GM18873 (cell line): ENCODE results near the gene GAB2.

ENCODE experiments used
- ATAC-seq: cut with Tn5 transposase; IDR thresholded peaks from one replicate; pipeline ENCODE4 v1.9.1; 2021; ENCODE audit warnings: mild to moderate bottlenecking, moderate library complexity, moderate number of reproducible peaks; ENCODE audit not compliant: unreplicated experiment, low FRiP score

GAB2 gene

DNA sequence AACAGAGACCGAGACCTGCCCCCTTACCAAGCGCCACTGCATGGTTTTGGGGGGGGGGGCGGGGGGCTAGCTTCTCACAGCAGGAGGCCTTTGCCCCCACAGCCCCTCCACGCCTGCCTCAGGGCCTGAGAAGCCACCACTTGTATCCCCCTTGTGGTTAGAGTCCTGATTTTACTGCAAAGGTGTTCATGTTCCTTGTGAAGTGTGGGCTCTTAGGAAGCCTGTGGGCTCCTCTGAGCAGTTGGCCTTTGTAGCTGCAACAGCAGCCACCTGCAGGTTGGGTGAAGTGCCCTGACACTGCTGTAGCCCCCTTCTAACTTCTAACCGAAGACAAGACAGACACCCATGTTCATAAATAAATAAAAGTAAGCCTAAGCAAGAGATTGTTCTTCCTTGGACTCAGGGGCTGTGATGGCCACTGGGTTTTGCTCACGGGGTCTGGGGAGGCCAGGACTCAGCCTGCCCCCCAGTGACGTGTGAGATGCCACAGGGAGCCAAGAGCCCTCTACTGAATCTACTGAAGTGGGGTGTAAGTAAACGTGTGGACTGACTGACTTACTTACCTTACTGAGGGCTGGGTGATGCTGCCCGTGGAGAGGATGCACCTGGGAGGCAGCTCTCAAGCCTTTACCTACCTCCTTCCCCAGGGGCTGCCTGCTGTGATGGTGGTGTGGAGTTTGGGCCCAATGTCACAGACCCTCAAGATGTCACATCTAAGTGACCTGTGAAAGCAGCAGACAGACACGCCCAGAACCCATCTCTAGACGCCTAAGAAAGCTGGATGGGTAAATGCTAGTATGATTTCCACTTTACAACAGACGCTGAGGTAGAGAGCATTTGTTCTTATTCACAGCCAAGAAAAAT lies 203.1 kb downstream of the GAB2 start:
- ATAC-seq: no peak

DNA sequence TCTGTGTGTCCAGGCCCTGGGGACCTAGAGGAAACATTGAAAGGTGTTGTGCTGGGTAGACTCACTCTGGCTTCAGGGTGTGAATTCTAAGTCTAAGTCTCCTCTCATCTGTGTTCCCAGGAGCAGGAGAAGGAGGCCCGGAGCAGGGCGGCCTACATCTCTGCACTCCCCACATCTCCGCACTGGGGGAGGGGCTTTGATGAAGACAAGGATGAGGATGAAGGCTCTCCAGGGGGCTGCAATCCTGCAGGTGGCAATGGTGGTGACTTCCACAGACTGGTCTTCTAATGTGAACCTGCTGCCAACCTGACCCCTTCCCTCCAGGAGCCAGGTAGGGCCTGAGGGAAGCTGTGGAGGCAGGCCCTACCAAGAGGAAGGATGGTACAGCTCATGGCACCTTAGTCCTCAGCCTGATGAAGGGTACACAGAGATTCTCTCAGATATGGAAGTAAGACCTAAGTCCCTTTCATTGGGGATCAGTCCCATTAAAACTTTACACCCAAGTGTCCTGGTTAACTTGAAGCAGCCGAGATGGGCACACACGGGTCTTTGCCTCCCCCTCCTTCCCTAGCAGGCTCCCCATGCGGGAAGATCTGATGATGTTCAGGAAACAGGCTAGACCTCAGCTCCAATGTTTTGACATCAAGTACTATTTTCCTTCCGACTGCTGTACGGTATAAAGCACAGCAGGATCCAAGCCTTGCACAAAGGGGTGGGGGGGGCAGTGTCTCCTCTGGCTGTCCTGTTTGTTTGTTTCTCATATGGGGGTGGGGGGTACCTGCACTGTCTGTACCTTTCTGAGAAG lies 203.9 kb downstream of the GAB2 start:
- no peak for ATAC-seq

- no peak for ATAC-seq
Observed at GRCh38 chr11:78212586-78213371, 204.8 kb downstream of the GAB2 start.

DNA sequence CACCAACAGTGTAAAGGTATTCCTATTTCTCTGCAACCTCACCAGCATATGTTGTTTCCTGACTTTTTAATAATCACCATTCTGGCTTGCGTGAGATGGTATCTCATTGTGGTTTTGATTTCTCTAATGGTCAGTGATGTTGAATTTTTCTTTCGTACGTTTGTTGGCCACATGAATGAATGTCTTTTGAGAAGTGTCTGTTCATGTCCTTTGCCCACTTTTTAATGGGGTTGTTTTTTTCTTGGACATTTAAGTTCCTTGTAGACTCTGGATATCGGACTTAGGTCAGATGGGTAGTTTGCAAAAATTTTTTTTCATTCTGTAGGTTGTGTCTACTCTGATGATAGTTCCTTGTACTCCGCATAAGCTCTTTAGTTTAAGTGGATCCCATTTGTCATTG lies 206.1 kb downstream of the GAB2 start:
- no peak for ATAC-seq

GRCh38 chr11:78210000-78210608 lies 207.5 kb downstream of the GAB2 start:
- no peak for ATAC-seq

GRCh38 chr11:78209478-78209877 lies 208.1 kb downstream of the GAB2 start:
- ATAC-seq: no peak

GRCh38 chr11:78208257-78209165 lies 209.1 kb downstream of the GAB2 start:
- ATAC-seq: no peak

DNA sequence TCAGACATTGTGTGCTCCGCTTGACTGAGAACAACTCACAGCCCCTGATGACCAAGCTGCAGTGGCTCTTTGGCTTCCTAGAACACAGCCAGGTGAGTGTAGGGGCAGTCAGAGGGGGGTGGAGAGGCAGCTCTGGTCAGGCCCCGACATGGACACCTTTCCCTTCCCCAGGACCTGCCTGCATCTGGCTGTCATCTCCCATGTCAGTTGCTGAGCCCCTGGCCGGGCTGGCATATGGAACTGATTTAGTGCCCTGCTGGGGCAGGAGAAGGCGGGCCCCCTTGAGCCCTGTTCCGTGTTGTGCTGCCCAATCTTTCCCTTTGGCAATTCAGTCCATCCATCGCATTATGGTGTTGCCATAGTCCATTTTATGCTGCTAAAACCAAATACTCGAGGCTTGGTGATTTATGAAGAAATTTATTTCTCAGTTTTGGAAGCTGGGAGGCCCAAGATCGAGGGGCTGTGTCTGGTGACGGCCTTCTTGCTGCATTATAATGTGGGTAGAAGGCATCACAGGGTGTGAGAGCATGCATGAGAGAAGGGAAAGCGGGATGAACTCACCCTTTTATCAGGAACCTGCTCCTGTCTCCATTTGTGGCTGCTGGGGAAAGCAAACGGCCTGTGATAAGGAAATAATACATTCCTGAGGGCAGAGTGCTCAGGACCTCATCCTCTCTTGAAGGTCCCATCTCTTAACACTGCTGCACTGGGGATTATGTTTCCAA lies 209.9 kb downstream of the GAB2 start:
- no peak for ATAC-seq

DNA sequence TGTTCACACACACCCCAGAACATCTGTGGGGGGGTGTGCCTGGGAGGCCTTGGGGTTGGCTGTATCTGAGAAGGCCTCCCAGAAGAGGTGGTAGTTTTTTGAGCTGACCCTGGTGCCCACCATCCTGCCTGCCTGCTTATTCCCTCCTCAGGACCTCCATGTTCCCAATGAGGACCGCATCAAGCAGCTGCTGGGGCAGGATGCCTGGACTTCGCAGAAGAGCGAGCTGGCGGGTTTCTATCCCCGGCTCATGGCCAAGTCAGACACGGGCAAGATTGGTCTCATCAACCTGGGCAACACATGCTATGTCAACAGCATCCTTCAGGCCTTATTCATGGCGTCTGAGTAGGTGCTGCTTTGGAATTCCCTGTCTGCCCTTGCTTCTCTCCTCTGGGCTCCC lies 211.9 kb downstream of the GAB2 start:
- ATAC-seq: no peak

GRCh38 chr11:78205256-78205655 lies 212.4 kb downstream of the GAB2 start:
- no peak for ATAC-seq

DNA sequence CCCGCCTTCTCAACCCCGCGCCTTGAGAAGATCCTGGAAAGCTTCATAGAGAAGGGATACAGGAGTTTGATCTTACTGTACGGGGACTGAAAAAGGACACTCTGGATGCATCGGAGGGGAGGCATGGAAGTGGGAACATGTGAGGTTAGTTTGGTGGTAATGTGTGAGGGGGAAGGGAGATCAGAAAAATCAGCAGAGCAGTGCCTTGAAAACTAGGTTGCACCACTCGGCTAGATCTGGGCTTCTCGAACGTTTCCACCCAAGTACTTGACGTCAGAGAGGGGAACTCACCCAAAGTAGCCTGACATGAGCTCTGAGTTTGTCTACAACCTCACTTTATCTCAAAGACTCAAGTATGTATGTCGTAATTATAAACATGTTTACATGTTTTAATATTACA lies 214.4 kb downstream of the GAB2 start:
- ATAC-seq: no peak

DNA sequence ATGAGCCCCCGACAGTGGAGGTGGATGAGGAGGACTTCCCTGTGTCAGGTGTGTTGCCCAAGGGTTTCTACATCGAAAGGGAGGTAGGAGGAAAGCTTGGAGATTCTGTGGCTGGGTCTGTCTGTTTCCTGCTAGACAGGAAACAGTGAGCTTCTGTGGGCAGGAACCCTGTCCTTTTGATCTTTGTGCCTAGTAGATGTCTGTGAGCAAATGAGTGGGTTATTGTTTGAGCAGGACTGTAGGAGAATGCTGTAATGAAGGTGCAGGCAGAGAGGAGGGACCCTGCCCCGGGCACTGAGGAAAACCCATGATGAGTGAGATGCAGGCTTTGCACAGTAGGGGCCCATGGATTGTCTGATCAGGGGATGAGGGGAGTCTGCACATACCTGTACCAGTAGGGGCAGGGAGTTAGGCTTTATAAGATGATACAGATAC lies 214.9 kb downstream of the GAB2 start:
- ATAC-seq: no peak

- no peak for ATAC-seq
Observed at GRCh38 chr11:78201096-78201818, 216.4 kb downstream of the GAB2 start.

- no peak for ATAC-seq
Observed at GRCh38 chr11:78200553-78200952, 217.1 kb downstream of the GAB2 start.

- ATAC-seq: no peak
Observed at GRCh38 chr11:78200061-78200460, 217.6 kb downstream of the GAB2 start.

DNA sequence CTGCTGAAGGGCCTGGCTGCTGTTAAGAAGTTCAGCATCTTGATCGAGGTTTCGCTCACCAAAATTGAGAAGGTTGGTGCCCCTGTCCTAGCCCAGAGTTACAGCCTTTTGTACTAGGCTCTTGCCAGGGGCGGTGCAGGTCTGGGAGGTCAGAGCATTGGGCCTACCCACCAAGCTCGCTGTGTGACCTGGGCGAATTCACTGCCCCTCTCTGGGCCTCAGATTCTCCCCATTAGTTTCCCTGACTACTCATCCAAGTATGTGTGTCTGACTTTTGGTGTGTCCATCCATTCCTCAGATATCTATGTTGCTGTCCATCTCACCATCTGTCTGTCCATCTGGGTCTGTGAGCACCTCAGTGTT lies 218.0 kb downstream of the GAB2 start:
- ATAC-seq: no peak

GRCh38 chr11:78199015-78199652 lies 218.5 kb downstream of the GAB2 start:
- no peak for ATAC-seq

- no peak for ATAC-seq
Observed at GRCh38 chr11:78197816-78198215, 219.8 kb downstream of the GAB2 start.
